RWPE1 (cell line): ENCODE results near the gene CDKAL1.

Experiments used
- CTCF ChIA-PET: fragments of 350-600 bp; sonication (Branson Sonifier 250); formaldehyde crosslinking; extraction: SDS; loops from one replicate; lab custom pipeline; 2021; lab: Yijun Ruan, JAX
- POLR2A ChIA-PET: fragments of 400-600 bp; formaldehyde crosslinking; extraction: SDS; loops from one replicate; lab custom pipeline; 2020; ENCODE audit warnings: antibody characterized with exemption; ENCODE audit not compliant: low non-redundant PET; lab: Yijun Ruan, JAX
- DNase-seq: peaks from one replicate; pipeline ENCODE4 v3.0.0; 2012; ENCODE audit warnings: low spot score
- H3K27ac ChIP-seq: fragments of 450-650 bp; 2 replicates; pipeline ENCODE4 v1.5.1; 2017
- CTCF ChIP-seq: fragments of 450-650 bp; conservative IDR thresholded peaks from 2 replicates; pipeline ENCODE4 v1.5.1; 2017; ENCODE audit warnings: low read depth, mild to moderate bottlenecking

Gene CDKAL1

GRCh38 chr6:21128601-21129000 lies 594.3 kb downstream of the CDKAL1 start:
- DNase-seq: no peak
- CTCF ChIA-PET: no interaction called here
- POLR2A ChIA-PET: no interaction called here
- H3K27ac ChIP-seq: no peak overlapping the region
- no peak for TF ChIP-seq CTCF

GRCh38 chr6:21131406-21131805 lies 597.1 kb downstream of the CDKAL1 start:
- no peak for TF ChIP-seq CTCF
- H3K27ac ChIP-seq: no peak overlapping the region
- no peak for DNase-seq
- ChIA-PET POLR2A (no interaction called here), CTCF (no interaction called here)

GRCh38 chr6:21132446-21132845 lies 598.2 kb downstream of the CDKAL1 start:
- ChIA-PET CTCF (no interaction called here), POLR2A (no interaction called here)
- no peak for TF ChIP-seq CTCF
- no peak overlapping the region for H3K27ac ChIP-seq
- DNase-seq: no peak

- CTCF ChIA-PET: no interaction called here
- TF ChIP-seq CTCF: no peak
- POLR2A ChIA-PET: no interaction called here
- H3K27ac ChIP-seq: no peak overlapping the region
- no peak for DNase-seq
These were observed 598.9 kb downstream of the CDKAL1 start for GRCh38 chr6:21132856-21133838.

- POLR2A ChIA-PET: no interaction called here
- no peak overlapping the region for H3K27ac ChIP-seq
- CTCF ChIA-PET: no interaction called here
- TF ChIP-seq CTCF: no peak
- DNase-seq: no peak
These were observed 599.6 kb downstream of the CDKAL1 start for GRCh38 chr6:21133901-21134300.

- no peak for TF ChIP-seq CTCF
- POLR2A ChIA-PET: no interaction called here
- CTCF ChIA-PET: no interaction called here
- no peak overlapping the region for H3K27ac ChIP-seq
- no peak for DNase-seq
These were observed 600.1 kb downstream of the CDKAL1 start for GRCh38 chr6:21134356-21134755.
